Esophagus squamous epithelium (tissue), 4 donors: ENCODE results near the gene PMM2.

Source experiments
- POLR2A ChIP-seq, 4 donors: fragments of 450-650 bp; IDR thresholded peaks; one replicate each; pipeline ENCODE4 v1.6.1; 2017; ENCODE audit warnings: antibody characterized with exemption in 4 of 4, mild to moderate bottlenecking in 4 of 4, moderate library complexity in 3 of 4
- TF ChIP-seq, protein P1 (sequence below), 6 experiments: fragments of 450-650 bp in 4 of 6; fragments of 200-600 bp in 2 of 6; sonication (generic) in 2 of 6; IDR thresholded peaks; one replicate each; pipeline ENCODE4 v1.5.1; 2016 to 2019; ENCODE audit warnings: antibody characterized with exemption in 6 of 6, mild to moderate bottlenecking in 4 of 6, moderate library complexity in 4 of 6

DNA sequence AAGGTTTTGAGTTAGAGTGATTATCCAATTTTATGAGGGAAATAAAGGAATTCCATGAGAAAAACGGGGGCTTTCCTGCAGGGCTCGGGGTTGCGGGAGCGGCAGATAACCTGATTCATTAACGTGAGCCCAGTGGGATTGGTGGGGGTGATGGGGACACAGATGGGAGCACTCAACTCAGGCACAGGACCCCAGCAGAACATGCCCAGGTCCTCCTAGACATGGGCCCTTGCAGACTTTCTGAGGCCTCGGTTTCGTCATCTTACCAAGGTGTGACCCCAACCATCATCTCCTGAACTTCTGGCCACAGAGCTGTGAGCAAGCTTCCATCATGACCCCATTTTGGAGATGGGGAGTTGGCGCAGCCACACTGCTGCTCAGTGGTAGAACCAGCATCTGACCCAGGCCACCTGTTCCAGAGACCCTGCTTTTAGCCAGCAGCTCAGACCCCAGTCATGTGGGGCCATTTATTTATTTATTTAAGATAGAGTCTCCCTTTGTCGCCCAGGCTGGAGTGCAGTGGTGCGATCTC is 48.8 kb downstream of the PMM2 start:
- TF ChIP-seq, protein P1, sequence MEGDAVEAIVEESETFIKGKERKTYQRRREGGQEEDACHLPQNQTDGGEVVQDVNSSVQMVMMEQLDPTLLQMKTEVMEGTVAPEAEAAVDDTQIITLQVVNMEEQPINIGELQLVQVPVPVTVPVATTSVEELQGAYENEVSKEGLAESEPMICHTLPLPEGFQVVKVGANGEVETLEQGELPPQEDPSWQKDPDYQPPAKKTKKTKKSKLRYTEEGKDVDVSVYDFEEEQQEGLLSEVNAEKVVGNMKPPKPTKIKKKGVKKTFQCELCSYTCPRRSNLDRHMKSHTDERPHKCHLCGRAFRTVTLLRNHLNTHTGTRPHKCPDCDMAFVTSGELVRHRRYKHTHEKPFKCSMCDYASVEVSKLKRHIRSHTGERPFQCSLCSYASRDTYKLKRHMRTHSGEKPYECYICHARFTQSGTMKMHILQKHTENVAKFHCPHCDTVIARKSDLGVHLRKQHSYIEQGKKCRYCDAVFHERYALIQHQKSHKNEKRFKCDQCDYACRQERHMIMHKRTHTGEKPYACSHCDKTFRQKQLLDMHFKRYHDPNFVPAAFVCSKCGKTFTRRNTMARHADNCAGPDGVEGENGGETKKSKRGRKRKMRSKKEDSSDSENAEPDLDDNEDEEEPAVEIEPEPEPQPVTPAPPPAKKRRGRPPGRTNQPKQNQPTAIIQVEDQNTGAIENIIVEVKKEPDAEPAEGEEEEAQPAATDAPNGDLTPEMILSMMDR (IDR thresholded peaks at IDR 0.05) = no peak
- no peak for TF ChIP-seq POLR2A (IDR thresholded peaks at IDR 0.05)
